HG03558 (cell line): ENCODE measurements around the gene MON1B.
A peak's percentile ranks its signal among the peaks of the same experiment; 100 is the strongest.
"Not testable (repeated sequence)": the region's sequence is repeated elsewhere in the genome, so short reads cannot be mapped to it uniquely, and the experiment has no call there.

Source experiments
- ATAC-seq: cut with Tn5 transposase; IDR thresholded peaks from one replicate; pipeline ENCODE4 v1.9.1; 2021; ENCODE audit warnings: moderate number of reproducible peaks; ENCODE audit not compliant: unreplicated experiment; ENCODE audit errors: extremely low read depth

The MON1B gene

GRCh38 chr16:77190478-77191258 is at the start of gene MON1B:
Gene MON1B, plus strand, starts transcription at chr16:77191190. Its CDS starts 296 bp downstream, at chr16:77191486.
- ATAC-seq: peak; percentile 90

GRCh38 chr16:77143364-77143763 is 47.6 kb upstream of the MON1B start:
- no peak for ATAC-seq

DNA sequence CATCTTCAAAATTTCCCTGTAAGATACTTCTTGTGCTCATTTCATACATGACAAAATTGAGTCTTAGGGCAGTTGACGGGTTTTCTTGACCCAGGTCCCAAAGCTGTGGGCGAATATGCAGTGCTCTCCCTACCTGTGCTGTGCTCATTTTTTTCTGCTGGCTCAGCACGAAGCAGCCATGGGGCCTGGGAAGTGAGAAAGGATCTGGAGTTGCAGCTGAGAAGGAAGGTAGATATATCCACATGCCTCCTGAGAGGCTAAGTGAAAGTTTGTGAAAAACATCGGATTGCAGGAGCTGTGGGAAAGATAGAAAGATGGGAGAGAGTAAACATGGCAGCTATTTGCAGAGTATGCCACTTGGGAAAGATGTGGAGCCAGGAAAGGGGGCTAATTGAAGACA is 42.9 kb upstream of the MON1B start:
- ATAC-seq: no peak

GRCh38 chr16:77157346-77158058 is 33.5 kb upstream of the MON1B start:
- ATAC-seq: no peak

GRCh38 chr16:77158293-77158692 is 32.7 kb upstream of the MON1B start:
- ATAC-seq: no peak

DNA sequence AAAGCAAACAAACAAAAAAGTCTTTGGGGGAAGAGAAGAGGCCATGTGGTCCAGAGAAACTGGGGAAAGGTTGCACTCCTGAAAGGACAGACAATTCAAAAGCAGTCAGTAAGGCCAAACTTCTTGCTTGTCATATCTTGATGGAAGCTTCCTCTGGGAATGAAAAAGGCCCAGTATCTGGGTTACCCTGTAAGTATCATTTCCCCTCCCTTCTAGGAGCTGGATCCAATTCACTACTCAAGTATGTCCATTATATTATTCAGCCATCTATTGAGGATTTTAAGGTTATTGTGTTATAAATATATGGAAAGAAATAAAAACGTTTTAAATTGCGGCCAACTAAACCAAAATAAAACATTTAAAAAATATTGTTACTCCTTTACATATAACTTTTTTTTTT is 26.0 kb upstream of the MON1B start:
- ATAC-seq: no peak

- not testable (repeated sequence) for ATAC-seq
These were observed 25.3 kb upstream of the MON1B start for GRCh38 chr16:77165536-77166236.

GRCh38 chr16:77166726-77167125 is 24.3 kb upstream of the MON1B start:
- ATAC-seq: no peak

GRCh38 chr16:77168901-77169300 is 22.1 kb upstream of the MON1B start:
- ATAC-seq: no peak

DNA sequence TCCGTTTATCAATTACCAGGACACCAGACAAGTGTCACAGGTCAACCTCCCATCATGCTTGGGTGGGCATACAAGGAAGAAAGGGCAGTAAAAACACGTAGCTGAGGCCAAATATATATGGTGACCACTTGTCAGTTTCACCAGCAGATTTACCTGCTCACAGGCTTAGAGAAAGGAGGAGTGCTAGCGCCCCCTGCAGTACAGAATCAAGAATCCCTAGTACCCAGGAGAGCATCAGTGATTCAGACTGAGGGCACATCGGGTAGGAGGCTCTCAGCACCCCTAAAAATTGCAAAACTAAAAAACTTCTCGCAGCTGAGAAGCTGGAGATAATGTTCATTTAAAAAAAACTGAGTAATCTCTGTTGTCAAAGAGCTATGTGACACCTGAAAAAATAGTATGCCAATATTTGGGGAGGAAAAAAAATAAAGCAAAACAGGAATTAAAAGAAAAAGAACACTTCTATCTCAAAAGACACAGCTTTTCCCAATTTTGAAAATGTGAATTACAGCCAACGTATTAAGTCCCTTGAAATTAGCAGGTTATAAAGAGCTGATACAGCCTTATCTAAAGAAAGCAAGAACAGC is 21.2 kb upstream of the MON1B start:
- no peak for ATAC-seq

GRCh38 chr16:77170805-77171204 is 20.2 kb upstream of the MON1B start:
- ATAC-seq: no peak

DNA sequence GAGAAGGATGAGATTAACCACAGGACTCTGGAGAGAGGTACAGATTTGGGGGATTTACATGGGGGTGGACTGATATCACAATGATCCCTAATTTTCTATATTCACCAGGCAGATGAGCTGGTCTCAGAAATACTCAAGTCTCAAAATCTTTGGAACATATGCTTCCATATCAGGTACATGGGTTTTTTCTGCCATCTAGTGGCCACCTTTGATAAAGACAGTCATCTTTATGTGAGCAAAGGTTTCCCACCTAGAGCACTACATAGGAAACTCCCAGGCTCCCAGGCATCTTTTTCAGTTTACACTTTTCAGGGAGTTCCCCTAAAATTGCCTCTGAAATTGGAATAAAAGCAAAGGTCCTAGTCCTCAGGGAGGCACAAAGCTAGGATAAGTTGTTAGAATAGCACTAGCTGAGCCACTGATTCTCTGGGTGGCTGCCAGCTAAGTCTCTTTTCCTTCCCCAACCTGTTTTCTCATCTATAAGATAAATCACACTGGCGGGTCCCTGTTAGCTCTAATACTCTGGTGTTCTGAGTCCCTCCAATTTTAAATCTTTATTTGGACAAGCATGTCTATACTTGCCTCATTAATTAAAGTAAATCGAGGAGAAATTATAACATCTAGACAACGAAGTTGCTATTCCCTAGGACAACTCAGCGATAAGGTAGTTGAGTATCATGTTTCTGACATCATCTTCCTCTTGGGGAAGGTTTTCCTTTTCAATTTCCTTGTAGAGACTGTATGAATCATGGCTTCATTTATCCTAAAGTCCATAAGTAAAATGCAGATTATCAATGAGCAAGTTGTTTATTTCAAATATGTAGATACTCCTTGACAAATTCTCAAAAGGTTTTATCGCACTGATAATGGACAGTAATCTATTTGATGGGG is 19.0 kb upstream of the MON1B start:
- ATAC-seq: no peak

DNA sequence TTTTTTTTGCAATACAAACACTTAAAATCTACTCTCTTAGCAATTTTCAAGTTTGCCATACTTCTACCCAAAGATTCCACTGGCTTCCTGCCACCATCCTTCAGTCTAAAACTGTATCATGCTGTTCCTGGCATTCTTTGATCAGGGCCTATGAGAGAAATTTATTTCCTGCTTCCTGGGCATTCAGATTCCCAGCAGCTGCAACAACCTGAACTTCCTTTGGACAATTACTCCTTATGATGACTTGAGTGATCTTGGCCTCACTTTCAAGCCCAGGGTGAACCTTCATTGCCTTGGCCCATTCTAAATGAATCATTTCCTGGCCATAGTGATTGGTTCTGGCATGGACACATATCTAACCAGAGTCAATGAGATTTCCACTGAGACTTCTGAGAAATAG is 18.0 kb upstream of the MON1B start:
- ATAC-seq: no peak

- no peak for ATAC-seq
These were observed 7.9 kb upstream of the MON1B start for GRCh38 chr16:77183137-77183536.

GRCh38 chr16:77186298-77186697 is 4.7 kb upstream of the MON1B start:
- not testable (repeated sequence) for ATAC-seq

DNA sequence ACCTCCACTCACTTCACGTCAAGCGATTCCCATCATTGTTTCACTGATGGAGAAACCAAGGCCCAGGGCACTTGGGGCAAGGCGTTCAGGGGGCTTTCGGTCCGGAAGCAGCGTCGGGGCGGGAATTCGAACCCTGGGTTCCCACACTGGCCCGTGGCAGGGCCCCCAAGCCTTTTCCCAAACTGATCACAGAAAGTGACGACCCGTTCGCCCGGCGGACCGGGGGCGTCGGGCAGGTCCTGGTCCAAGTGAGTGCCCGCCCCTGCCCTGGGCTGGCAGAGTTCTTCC is 856 bp upstream of the MON1B start:
- no peak for ATAC-seq

DNA sequence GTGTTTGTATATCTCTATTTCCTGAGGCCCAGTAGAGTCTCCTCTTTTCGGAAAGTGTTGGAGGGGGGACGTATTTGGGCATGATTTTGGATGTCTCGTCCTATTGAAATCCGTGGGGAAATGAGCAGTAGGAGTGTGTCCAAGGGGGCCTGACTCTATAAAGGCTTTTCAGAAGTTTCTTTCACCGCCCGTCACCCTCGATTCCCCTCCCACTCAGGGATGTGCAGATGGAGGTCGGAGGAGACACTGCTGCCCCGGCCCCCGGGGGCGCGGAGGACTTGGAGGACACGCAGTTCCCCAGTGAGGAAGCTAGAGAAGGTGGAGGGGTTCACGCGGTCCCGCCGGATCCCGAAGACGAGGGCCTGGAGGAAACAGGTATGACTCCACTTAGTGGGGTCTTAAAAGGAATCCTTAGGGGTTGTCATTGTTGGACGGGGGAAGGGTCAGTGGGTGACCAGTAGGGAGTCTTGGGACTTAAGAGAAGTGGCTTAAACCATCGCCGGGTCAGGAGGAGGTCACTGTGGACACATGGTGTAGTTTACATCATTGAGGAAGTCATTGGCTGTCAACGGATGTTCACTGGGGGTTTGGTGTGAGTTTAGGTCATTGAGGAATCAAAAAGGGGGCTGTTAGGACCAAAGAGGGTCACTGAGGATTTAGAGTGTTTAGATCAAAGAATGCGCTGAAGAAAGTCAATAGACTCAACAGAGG is 424 bp downstream of the MON1B start:
- ATAC-seq: no peak

- ATAC-seq: no peak
These were observed 2.4 kb downstream of the MON1B start for GRCh38 chr16:77193377-77193776.
